T-cell (primary cell): ENCODE results near the gene MAGEB1. TPM values are rescaled to one million over a fixed set of nuclear protein-coding genes. Genes with fewer than 3 reads are reported as not detected.

Experiments used
- ATAC-seq, 4 experiments: fragments of 200-7000 bp in 3 of 4; fragments of 150-1000 bp in 1 of 4; cut with Tn5 transposase; replicated peaks in 1 of 4; 1 replicate in 3 of 4; 2 replicates in 1 of 4; pipeline ENCODE4 v1.10.0; 2021; ENCODE audit warnings: moderate library complexity in 3 of 4, mild to moderate bottlenecking in 2 of 4, moderate number of reproducible peaks in 1 of 4
- CTCF ChIA-PET, 2 donors: fragments of 300-600 bp; sonication (Branson Sonifier 250); formaldehyde crosslinking; loops; one replicate each; lab custom pipeline; 2022; ENCODE audit warnings: antibody characterized with exemption in 2 of 2; lab: Charles Lee
- POLR2A ChIA-PET, 2 donors: fragments of 300-600 bp; sonication (Branson Sonifier 250); formaldehyde crosslinking; loops; one replicate each; lab custom pipeline; 2022; ENCODE audit warnings: antibody characterized with exemption in 2 of 2; lab: Charles Lee
- DNase-seq, 35 experiments: peaks; one replicate each; pipeline versions ENCODE4 v3.0.0 to v3.0.0-alpha.2; 2013 to 2023
- H3K27ac ChIP-seq: one replicate; pipeline ENCODE4 v1.5.1; 2013; ENCODE audit warnings: low read length
- H3K27me3 ChIP-seq, 2 experiments: replicated peaks in 1 of 2; 1 replicate in 1 of 2; 2 replicates in 1 of 2; pipeline versions ENCODE4 v1.6.1 to v1.7.0; 2013; ENCODE audit warnings: low read length in 1 of 2, mixed read lengths in 1 of 2; ENCODE audit not compliant: control insufficient read depth in 2 of 2, insufficient read depth in 2 of 2; ENCODE audit errors: extremely low read depth in 1 of 2
- H3K36me3 ChIP-seq, 2 donors: 1 replicate in 1 of 2; 2 replicates in 1 of 2; pipeline versions ENCODE4 v1.6.1 to v1.7.0; 2013; ENCODE audit warnings: low read length in 1 of 2; ENCODE audit not compliant: control insufficient read depth in 2 of 2, insufficient read depth in 1 of 2; ENCODE audit errors: extremely low read depth in 1 of 2
- H3K4me1 ChIP-seq, 2 experiments: 1 replicate in 1 of 2; 2 replicates in 1 of 2; pipeline versions ENCODE4 v1.6.1 to v1.7.0; 2013; ENCODE audit warnings: low read length in 2 of 2, mixed read lengths in 1 of 2; ENCODE audit not compliant: insufficient read depth in 2 of 2, control insufficient read depth in 1 of 2; ENCODE audit errors: extremely low read depth in 1 of 2
- H3K4me3 ChIP-seq, 2 donors: 1 replicate in 1 of 2; 2 replicates in 1 of 2; pipeline versions ENCODE4 v1.5.1 to v1.7.0; 2013; ENCODE audit warnings: mild to moderate bottlenecking in 2 of 2, low read length in 1 of 2, moderate library complexity in 1 of 2; ENCODE audit not compliant: control insufficient read depth in 1 of 2; ENCODE audit errors: extremely low read depth in 1 of 2
- H3K9me3 ChIP-seq: 2 replicates; pipeline ENCODE4 v1.7.0; 2013
- H3K27ac Mint-ChIP-seq, 2 donors: one replicate each; pipeline ENCODE4 v1.8.0; 2020 to 2021; ENCODE audit warnings: mild to moderate bottlenecking in 2 of 2, mixed read lengths in 2 of 2
- H3K27me3 Mint-ChIP-seq, 2 donors: one replicate each; pipeline ENCODE4 v1.8.0; 2021 to 2022; ENCODE audit warnings: mixed read lengths in 2 of 2
- H3K36me3 Mint-ChIP-seq: one replicate; pipeline ENCODE4 v1.8.0; 2021; ENCODE audit warnings: mixed read lengths
- H3K4me1 Mint-ChIP-seq, 3 donors: one replicate each; pipeline ENCODE4 v1.8.0; 2020 to 2022; ENCODE audit warnings: mixed read lengths in 3 of 3, mild to moderate bottlenecking in 1 of 3
- H3K4me3 Mint-ChIP-seq, 3 donors: one replicate each; pipeline ENCODE4 v1.8.0; 2020 to 2022; ENCODE audit warnings: mild to moderate bottlenecking in 3 of 3, mixed read lengths in 3 of 3, moderate library complexity in 3 of 3
- H3K9me3 Mint-ChIP-seq, 3 donors: one replicate each; pipeline ENCODE4 v1.8.0; 2020 to 2022; ENCODE audit warnings: mixed read lengths in 3 of 3
- WGBS: methylation state at CpG from one replicate; pipeline ENCODE4 v1.1.5; 2013; ENCODE audit warnings: missing lambda C conversion rate; ENCODE audit not compliant: insufficient coverage; 5-methylcytosine and 5-hydroxymethylcytosine counted together
- total RNA-seq, 35 experiments: library from RNA in 6 of 35; stranded (reverse) in 6 of 35; fragments of 120-200 nt in 1 of 35; gene quantifications; one replicate each; pipeline versions ENCODE4 v1.2.1 to v1.2.4 and lab custom pipeline; 2013 to 2026

The MAGEB1 gene
- total RNA-seq, 5 donors from 2014 or later (not counting 1 experiment from before 2014, with no cell fraction given), result not detected

DNA sequence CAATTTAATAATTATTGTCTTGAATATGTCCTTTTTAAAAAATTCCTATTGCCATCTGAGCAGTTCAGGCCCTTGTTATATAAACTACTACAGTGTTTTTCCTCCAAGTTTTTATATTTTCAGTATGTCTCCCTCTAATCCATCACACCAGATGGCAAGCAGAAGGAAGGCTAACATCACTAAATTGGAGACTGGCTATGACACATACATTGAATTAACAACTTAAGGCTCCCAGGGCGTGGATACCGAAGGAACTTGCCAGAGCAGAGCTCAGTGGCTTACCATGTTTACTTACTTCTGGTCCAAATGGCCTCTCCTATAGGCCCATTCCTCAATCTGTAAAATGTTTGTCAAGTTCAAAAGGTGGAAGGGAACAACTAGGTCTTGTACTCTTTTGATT, 13.0 kb downstream of the MAGEB1 start:
- no CpG with 5 or more reads among the region's 2 CpGs for WGBS
- CTCF ChIA-PET, result no interaction called here
- H3K27me3 Mint-ChIP-seq, result peaks cover 0 to 6% of the 10 kb centered on the region in 2 donors
- H3K9me3 ChIP-seq, result no peaks in the 10 kb centered on the region
- H3K36me3 ChIP-seq, result no peaks in the 10 kb centered on the region
- H3K9me3 Mint-ChIP-seq, result peaks cover 0 to 4% (median 3%) of the 10 kb centered on the region in 3 donors
- no peaks in the 10 kb centered on the region for H3K4me1 Mint-ChIP-seq
- no peak overlapping the region for H3K27ac Mint-ChIP-seq
- POLR2A ChIA-PET, result no interaction called here
- H3K27me3 ChIP-seq, result no peaks in the 10 kb centered on the region
- no peak overlapping the region for H3K4me3 ChIP-seq
- H3K4me1 ChIP-seq, result no peaks in the 10 kb centered on the region
- no peak for DNase-seq
- no peak overlapping the region for H3K4me3 Mint-ChIP-seq
- H3K36me3 Mint-ChIP-seq, result no peaks in the 10 kb centered on the region
- no peak for ATAC-seq
- H3K27ac ChIP-seq, result no peak overlapping the region

DNA sequence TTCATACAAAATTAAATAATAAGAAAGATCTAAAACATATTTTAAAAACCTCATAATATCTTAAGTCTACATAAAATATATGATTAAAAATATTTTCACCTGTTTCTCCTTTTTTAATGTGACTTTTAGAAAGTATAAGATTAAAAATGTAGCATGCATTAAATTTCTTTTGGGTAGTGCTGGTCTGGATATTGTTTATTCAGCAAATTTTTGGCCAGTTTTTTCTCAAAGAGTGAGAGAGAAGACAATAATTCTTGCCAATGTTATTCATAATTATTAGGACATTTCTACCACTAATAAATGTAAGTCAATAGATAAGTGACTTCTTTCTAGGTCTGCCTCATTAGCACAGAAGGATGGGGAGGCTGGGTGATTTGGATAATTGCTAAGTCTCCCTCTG, 14.1 kb downstream of the MAGEB1 start:
- ATAC-seq (no peak), DNase-seq (no peak)
- H3K9me3 Mint-ChIP-seq, result peaks cover 0 to 3% (median 0%) of the 10 kb centered on the region in 3 donors
- no peak overlapping the region for H3K4me3 ChIP-seq
- H3K4me1 Mint-ChIP-seq, result no peaks in the 10 kb centered on the region
- ChIA-PET POLR2A (no interaction called here), CTCF (no interaction called here)
- H3K27me3 ChIP-seq, result no peaks in the 10 kb centered on the region
- no peaks in the 10 kb centered on the region for H3K4me1 ChIP-seq
- H3K27me3 Mint-ChIP-seq, result peaks cover 0 to 6% of the 10 kb centered on the region in 2 donors
- no peaks in the 10 kb centered on the region for H3K9me3 ChIP-seq
- no peaks in the 10 kb centered on the region for H3K36me3 ChIP-seq
- H3K36me3 Mint-ChIP-seq, result no peaks in the 10 kb centered on the region
- H3K27ac Mint-ChIP-seq, result no peak overlapping the region
- no peak overlapping the region for H3K4me3 Mint-ChIP-seq
- no peak overlapping the region for H3K27ac ChIP-seq

DNA sequence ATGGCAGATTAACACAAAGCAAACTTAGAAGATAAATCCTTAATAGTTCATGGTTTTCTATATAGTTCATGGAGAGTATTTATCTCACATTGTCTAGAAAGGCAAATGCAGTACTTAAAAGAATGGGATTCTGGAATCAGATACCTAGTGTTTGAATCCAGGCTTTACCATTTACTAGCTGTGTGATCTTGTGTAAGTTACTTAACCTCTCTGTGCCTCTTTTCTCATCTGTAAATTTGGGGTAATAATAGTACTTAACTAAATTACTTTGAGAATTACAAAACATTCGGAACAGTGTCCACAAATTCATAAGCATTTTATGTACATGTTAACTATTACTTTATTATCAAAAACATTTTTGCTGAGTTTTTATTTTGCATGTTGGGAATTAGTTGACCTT, 15.8 kb downstream of the MAGEB1 start:
- ChIA-PET CTCF (no interaction called here), POLR2A (no interaction called here)
- Mint-ChIP-seq H3K4me1 (no peaks in the 10 kb centered on the region), H3K4me3 (no peak overlapping the region), H3K27me3 (peaks cover 0 to 6% of the 10 kb centered on the region in 2 donors), H3K36me3 (no peaks in the 10 kb centered on the region), H3K27ac (no peak overlapping the region), H3K9me3 (no peaks in the 10 kb centered on the region)
- Histone ChIP-seq H3K36me3 (no peaks in the 10 kb centered on the region), H3K4me3 (no peak overlapping the region), H3K27ac (no peak overlapping the region), H3K27me3 (no peaks in the 10 kb centered on the region), H3K4me1 (no peaks in the 10 kb centered on the region), H3K9me3 (no peaks in the 10 kb centered on the region)
- ATAC-seq (no peak), DNase-seq (no peak)
- no CpG with 5 or more reads among the region's 1 CpG for WGBS

DNA sequence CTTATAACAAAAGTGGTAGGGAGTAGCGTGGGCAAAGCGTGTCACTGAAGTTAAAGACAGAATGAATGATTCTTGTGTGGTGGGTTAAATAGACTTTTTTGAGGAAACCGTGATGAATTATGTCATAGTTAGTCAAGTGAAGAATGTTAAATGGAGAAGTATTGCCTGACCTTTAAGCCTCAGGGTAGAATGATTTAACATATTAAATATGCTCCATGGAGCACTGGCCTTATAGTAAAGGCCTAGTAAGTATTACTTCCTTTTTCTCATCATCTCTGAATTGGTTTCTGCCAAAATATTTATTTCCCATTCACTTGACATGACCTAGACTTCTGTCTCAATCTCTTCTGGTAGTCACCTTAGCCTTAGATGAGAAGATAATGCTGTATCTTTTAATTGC, 23.7 kb downstream of the MAGEB1 start:
- Histone ChIP-seq H3K9me3 (no peaks in the 10 kb centered on the region), H3K27me3 (no peaks in the 10 kb centered on the region), H3K4me1 (no peaks in the 10 kb centered on the region), H3K27ac (no peak overlapping the region), H3K4me3 (no peak overlapping the region), H3K36me3 (no peaks in the 10 kb centered on the region)
- Mint-ChIP-seq H3K4me1 (no peaks in the 10 kb centered on the region), H3K9me3 (no peaks in the 10 kb centered on the region), H3K27ac (no peak overlapping the region), H3K4me3 (no peak overlapping the region), H3K36me3 (no peaks in the 10 kb centered on the region), H3K27me3 (peaks cover 0 to 14% of the 10 kb centered on the region in 2 donors)
- DNase-seq, result no peak
- WGBS, result no CpG with 5 or more reads among the region's 3 CpGs
- CTCF ChIA-PET, result no interaction called here
- ATAC-seq, result no peak
- POLR2A ChIA-PET, result no interaction called here

DNA sequence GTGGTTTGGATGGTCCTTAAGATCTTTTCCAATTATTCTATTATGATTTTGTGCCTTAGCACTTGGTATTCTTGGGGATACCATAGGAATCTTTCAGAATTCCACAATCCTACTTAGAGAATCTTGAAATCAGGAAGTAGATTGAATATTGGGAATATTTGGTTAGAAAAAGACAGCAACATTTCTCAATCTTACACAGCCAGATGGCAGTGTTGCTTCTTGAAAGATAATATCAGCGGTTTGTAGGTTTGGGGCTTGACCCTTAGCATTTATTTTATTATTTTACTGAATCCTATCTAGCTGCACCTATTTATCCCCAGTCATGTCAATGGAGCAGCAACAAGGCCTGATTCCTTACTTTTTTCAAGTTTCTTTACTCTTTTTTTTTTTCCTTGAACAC, 28.6 kb downstream of the MAGEB1 start:
- ChIA-PET CTCF (no interaction called here), POLR2A (no interaction called here)
- H3K27ac ChIP-seq, result no peak overlapping the region
- WGBS, result no CpG with 5 or more reads among the region's 1 CpG
- peaks cover 0 to 9% of the 10 kb centered on the region in 2 experiments for H3K4me1 ChIP-seq
- no peaks in the 10 kb centered on the region for H3K36me3 ChIP-seq
- H3K27me3 ChIP-seq, result no peaks in the 10 kb centered on the region
- no peak for DNase-seq
- H3K4me3 Mint-ChIP-seq, result no peak overlapping the region
- no peaks in the 10 kb centered on the region for H3K9me3 Mint-ChIP-seq
- no peak overlapping the region for H3K4me3 ChIP-seq
- no peak overlapping the region for H3K27ac Mint-ChIP-seq
- H3K9me3 ChIP-seq, result no peaks in the 10 kb centered on the region
- H3K36me3 Mint-ChIP-seq, result no peaks in the 10 kb centered on the region
- no peak for ATAC-seq
- H3K27me3 Mint-ChIP-seq, result peaks cover 0 to 15% of the 10 kb centered on the region in 2 donors
- H3K4me1 Mint-ChIP-seq, result peaks cover 5 to 8% (median 8%) of the 10 kb centered on the region in 3 donors

DNA sequence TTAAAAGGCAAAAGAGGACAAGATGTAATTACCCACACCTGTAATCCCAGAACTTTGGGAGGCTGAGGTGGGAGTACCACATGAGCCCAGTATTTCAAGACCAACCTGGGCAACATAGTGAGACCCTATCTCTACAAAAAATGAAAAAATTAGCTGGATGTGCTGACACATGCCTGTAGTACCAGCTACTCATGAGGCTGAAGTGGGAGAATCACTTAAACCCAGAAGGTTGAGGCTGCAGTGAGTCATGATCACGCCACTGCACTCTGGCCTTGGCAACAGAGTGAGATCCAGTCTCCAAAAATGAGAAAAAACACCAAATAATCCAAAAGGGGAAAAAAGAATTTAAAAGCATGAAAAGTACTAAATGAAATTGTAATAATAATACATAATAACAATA, 31.4 kb downstream of the MAGEB1 start:
- no CpG with 5 or more reads among the region's 1 CpG for WGBS
- H3K27ac Mint-ChIP-seq, result no peak overlapping the region
- H3K9me3 ChIP-seq, result no peaks in the 10 kb centered on the region
- peaks cover 5 to 14% (median 8%) of the 10 kb centered on the region in 3 donors for H3K4me1 Mint-ChIP-seq
- no peak for ATAC-seq
- H3K27me3 Mint-ChIP-seq, result peaks cover 0 to 7% of the 10 kb centered on the region in 2 donors
- H3K9me3 Mint-ChIP-seq, result no peaks in the 10 kb centered on the region
- no peak overlapping the region for H3K27ac ChIP-seq
- no peak overlapping the region for H3K4me3 ChIP-seq
- H3K36me3 Mint-ChIP-seq, result no peaks in the 10 kb centered on the region
- no peaks in the 10 kb centered on the region for H3K36me3 ChIP-seq
- peaks cover 0 to 9% of the 10 kb centered on the region in 2 experiments for H3K4me1 ChIP-seq
- ChIA-PET CTCF (no interaction called here), POLR2A (no interaction called here)
- H3K27me3 ChIP-seq, result no peaks in the 10 kb centered on the region
- no peak overlapping the region for H3K4me3 Mint-ChIP-seq
- DNase-seq, result no peak

DNA sequence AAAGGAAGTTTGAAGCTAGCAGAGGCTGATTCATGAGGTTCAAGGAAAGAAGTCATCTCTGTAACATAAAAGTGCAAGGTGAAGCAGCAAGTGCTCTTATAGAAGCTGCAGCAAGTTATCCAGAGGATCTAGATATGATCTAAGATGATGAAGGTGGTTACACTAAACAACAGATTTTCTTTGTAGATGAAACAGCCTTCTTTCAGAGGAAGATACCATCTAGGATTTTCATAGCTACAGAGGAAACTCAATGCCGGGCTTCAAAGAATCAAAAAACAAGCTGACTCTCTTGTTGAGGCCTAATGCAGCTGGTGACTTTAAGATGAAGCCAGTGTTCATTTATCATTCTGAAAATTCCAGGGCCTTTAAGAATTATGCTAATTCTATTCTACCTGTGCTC, 33.5 kb downstream of the MAGEB1 start:
- ChIA-PET CTCF (interaction anchor here in 1 of 2 donors (0.6 kb wide), 1 partner anchor 384 kb away, joined by 3 read pairs; no protein-coding TSS in a partner anchor), POLR2A (no interaction called here)
- Histone ChIP-seq H3K27ac (no peak overlapping the region), H3K4me3 (no peak overlapping the region), H3K4me1 (peaks cover 0 to 9% of the 10 kb centered on the region in 2 experiments), H3K27me3 (no peaks in the 10 kb centered on the region), H3K36me3 (no peaks in the 10 kb centered on the region), H3K9me3 (no peaks in the 10 kb centered on the region)
- H3K27me3 Mint-ChIP-seq, result peaks cover 0 to 7% of the 10 kb centered on the region in 2 donors
- DNase-seq (peak in 1 of 35 experiments; percentile 7), ATAC-seq (peak in 1 of 4 experiments; percentile 22)
- peaks cover 5 to 14% (median 8%) of the 10 kb centered on the region in 3 donors for H3K4me1 Mint-ChIP-seq
- H3K9me3 Mint-ChIP-seq, result peaks cover 0 to 2% (median 0%) of the 10 kb centered on the region in 3 donors
- WGBS, result no CpG with 5 or more reads among the region's 1 CpG
- no peak overlapping the region for H3K27ac Mint-ChIP-seq
- no peaks in the 10 kb centered on the region for H3K36me3 Mint-ChIP-seq
- H3K4me3 Mint-ChIP-seq, result no peak overlapping the region
